ENCODE data around the gene ADGRG2.

- TF ChIP-seq CTCF (conservative IDR thresholded peaks at IDR 0.05 in 1 of 2, IDR thresholded peaks at IDR 0.05 in 1 of 2; ENCODE audit: low read depth in 1 of 2, low read length in 2 of 2): no peak
- TF ChIP-seq EZH2 (IDR thresholded peaks at IDR 0.05; ENCODE audit: low read length, missing control alignments): no peak
These were observed 165.8 kb downstream of the ADGRG2 start for GRCh38 chrX:18956303-18957032.

Measured in fibroblast of lung (primary cell).